HFF-Myc (cell line): ENCODE measurements around the gene CFAP47.
"Not testable (repeated sequence)": the region's sequence is repeated elsewhere in the genome, so short reads cannot be mapped to it uniquely, and the experiment has no call there.

Experiments
- DNase-seq: peaks from one replicate; pipeline ENCODE4 v3.0.0-alpha.2; 2011; ENCODE audit warnings: low read depth; ENCODE audit errors: extremely low read depth
- H3K4me3 ChIP-seq: replicated peaks from 2 replicates; pipeline ENCODE4 v1.5.1; 2011; ENCODE audit warnings: low read depth, mild to moderate bottlenecking, control low read depth, low read length
- CTCF ChIP-seq: IDR thresholded peaks from 2 replicates; pipeline ENCODE4 v1.5.1; 2012; ENCODE audit warnings: mild to moderate bottlenecking, low read depth, low read length, control low read depth; ENCODE audit errors: missing control alignments

CFAP47 gene, protein sequence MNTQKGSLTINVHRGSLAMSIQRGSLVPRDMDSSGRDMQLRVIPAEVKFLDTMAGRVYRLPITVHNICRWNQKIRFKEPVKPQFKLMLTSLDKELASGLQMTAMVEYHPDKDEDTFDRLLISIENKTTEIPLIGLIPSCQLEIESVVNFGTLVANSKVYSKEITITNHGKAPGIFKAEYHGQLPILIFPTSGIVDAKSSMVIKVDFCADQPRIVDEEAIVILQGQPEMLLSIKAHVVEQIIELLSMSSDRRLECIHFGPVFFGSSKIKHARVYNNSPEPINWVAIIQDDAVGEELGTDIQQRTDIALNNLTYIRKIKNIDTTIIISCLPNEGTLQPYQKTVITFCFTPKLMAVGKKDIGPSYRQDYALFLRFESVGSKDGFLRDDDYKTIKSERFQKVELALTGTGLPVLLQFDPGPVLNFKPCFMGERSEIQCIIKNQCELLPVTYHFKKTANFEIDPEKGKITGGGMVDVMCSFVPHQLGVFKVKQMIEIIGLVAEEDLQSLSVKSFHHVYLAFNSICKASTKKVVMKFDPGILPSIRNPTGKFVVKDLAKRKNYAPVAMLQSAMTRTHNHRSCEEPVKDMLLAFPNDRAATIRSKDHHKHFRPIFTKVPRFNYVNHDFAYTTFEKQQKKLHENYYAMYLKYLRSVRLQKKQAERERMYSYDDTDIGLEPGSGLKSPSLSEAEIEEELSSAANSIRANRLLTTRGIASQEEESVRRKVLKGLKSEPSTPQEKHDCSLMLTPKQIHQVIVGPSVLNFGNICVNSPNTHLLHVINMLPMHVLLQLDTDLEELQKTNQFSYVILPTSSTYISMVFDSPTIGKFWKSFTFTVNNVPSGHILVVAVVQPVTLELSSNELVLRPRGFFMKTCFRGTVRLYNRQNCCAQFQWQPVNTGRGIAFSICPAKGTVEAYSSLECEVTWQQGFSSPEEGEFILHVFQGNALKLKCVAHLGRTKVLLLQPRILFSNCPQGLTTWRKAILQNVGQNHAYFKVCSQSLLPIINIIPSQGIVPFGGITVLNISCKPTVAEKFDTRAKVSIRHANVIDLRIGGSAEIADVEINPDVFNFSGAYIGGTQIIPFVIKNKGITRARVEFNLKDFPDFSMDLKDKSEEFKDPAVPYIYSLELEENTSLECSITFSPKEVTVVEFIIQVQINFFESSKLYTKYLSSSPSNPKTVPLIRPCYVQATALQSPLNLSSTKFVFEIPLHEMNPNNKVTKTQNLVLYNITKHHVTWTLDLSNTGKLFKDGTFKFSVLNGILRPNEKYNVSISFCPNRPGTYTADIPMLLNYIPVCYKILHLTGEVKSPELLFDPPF (N-terminal part only)

DNA sequence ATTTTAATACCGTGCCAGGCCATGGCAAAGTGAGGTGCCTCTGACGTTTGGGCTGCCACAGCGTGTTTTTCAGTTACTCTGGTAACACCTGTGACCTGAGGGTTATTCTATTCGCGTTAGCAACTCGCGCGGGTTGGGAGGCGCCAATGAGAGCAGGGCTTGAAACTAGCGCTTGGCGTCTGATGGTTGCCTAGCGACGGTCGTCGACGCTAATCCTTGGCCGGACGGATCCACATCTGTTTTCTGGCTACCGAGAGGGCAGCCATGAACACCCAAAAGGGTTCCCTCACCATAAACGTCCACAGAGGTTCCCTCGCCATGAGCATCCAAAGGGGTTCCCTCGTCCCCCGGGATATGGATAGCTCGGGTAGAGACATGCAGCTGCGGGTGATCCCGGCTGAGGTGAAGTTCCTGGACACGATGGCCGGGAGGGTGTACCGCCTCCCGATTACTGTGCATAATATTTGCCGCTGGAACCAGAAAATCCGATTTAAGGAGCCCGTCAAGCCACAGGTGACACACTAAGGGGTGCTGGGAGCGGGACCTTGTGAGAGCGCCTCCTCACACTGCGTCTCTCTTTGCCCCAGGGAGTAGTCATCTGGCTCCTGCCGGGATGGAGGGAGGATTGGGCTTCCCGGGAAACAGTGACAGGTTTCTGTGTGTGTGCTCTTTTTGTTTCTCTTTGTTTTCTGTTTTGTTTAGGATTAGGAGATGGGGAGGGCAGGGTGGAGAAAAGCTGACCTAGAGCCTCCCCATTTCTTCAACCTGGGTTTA is at the start of gene CFAP47:
CFAP47 (plus strand) TSS at position 199 of the 774 bp plus-strand sequence; CDS start at position 265, 66 bp downstream.
- DNase-seq: no peak
- TF ChIP-seq CTCF: no peak
- no peak within 1 kb of the TSS for H3K4me3 ChIP-seq

DNA sequence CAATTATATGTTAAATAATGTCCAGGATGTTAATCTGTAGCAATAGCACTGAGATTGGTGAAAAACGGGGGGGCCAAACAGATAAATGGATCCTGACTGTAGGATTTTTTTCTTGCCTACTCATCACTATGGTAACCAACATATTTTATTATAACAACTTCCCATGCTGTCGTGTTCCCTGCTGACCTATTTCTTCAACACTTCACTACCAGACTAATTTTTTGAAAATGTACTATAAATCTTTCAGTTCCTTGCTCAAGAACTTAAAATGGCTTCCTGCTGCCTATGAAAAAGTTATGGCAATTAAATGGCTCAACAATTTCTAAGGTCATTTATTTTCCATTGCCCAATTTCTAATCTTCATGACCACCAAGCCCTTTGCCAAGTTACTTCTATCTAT is 38.9 kb upstream of the CFAP47 start:
- TF ChIP-seq CTCF: no peak
- DNase-seq: no peak
- H3K4me3 ChIP-seq: no peak overlapping the region

- no peak for TF ChIP-seq CTCF
- no peak overlapping the region for H3K4me3 ChIP-seq
- DNase-seq: no peak
Measured at GRCh38 chrX:35886135-35886534, 33.4 kb upstream of the CFAP47 start.

DNA sequence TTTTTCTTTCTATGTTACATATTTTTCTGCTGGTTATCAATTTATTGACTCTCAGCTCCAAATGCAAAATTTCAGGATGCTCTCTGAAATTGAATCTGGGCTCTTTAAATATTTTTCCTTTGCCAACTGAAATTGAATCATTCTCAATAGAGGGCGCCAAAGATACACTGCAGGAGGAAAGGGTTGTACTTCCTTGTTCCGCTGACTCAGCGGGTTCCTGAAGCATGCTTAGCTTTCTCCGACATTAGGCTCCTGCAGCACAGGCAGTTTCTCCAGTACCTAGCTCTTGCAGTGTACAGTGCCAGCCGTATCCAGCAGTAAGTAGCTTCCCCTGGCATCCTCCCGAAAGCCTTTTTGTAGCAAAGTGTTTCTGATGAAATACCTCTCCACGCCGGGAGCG is 28.8 kb upstream of the CFAP47 start:
- no peak for DNase-seq
- TF ChIP-seq CTCF: no peak
- H3K4me3 ChIP-seq: no peak overlapping the region

GRCh38 chrX:35986816-35987215 is 67.3 kb downstream of the CFAP47 start:
- DNase-seq, H3K4me3 ChIP-seq: not testable (repeated sequence)

DNA sequence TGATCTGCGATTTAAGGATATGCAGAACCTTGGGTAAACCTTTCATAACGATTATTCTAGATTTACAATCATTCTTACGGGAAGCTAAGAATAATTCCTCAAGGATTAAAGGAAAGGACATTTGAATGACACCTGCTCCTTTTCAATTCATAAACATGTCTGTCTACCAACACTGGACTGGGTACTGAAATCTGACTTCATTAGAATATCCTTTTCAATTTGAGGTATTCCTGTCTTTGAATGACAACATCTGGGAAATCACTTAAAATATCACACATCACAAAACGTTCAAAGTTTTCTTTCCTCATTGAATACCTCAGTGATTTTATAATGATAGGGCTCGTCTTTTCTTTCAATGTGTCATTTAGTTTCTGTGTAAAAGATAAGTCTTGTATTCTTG is 87.7 kb downstream of the CFAP47 start:
- TF ChIP-seq CTCF: no peak
- no peak for DNase-seq
- H3K4me3 ChIP-seq: no peak overlapping the region
